CD4-positive, alpha-beta T cell treated with Interleukin-12 subunit alpha and Interleukin-12 subunit beta, for 1 hour (primary cell): ENCODE data around the gene RNF144B.
"Not testable (repeated sequence)": the region's sequence is repeated elsewhere in the genome, so short reads cannot be mapped to it uniquely, and the experiment has no call there.

Source experiments
- DNase-seq: peaks from one replicate; pipeline ENCODE4 v3.0.0-alpha.2; 2020

RNF144B gene

GRCh38 chr6:18451756-18452155, 64.6 kb downstream of the RNF144B start:
- no peak for DNase-seq

GRCh38 chr6:18454446-18454845, 67.3 kb downstream of the RNF144B start:
- no peak for DNase-seq

DNA sequence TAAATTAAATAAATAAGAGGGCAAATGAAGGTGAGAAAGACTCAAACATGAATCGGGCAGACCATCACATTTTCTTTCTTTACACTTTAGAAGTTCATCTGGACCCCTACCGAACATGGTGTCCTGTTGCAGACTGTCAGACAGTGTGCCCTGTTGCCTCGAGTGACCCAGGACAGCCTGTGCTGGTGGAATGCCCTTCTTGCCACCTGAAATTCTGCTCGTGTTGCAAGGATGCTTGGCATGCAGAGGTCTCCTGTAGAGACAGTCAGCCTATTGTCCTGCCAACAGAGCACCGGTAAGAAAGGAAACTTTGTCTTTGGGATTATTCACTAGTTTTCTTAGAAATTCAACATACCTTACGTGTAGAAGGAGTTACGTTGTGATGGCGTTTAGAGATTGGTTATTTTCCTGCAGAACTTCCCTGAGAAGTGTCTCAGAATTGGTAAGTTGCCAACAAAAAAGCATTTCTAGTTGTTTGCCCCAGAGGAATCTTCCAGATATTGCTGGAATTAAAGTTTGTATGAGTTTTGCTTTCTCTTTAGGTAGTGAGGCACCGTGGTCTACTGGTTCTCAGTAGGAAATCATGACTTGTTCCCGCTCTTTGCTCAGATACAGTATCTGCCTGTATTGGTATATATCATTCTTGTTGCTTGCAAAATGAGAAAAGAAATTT, 70.1 kb downstream of the RNF144B start:
- DNase-seq, result no peak

DNA sequence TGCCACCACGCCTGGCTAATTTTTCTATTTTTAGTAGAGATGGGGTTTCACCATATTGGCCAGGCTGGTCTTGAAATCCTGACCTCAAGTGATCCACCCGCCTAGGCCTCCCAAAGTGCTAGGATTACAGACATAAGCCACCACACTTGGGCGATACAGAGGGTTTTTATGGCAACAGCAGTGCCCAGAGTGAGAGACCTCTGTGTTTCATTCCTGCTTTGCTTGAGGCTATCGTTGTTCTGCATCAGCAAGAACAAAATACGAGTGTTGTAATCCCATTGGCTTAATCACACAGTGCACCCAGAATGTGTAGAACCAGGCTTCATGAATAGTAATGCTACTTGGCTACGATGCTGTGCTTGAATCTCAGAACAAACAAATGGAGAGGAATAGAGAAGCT, 70.9 kb downstream of the RNF144B start:
- not testable (repeated sequence) for DNase-seq

- no peak for DNase-seq
These were observed 76.3 kb downstream of the RNF144B start for GRCh38 chr6:18463429-18463828.

DNA sequence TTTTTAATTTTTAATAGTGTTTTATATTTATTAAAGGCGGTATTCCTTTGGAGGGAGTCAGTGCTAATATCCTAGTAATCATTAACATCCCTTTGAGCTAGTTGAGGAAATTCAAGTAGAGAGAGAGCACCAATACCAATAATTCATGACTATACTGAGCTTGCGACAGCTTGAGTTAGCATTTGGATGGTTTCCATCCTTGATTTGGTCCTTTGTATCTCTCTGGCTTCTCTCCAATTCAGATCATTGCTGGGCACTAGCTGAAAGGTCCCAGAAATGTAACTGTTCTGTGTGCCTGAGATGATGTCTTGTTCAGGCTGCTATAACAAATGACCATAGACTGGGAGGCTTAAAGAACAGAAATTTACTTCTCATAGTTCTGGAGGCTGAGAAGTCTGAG, 77.0 kb downstream of the RNF144B start:
- DNase-seq, result no peak

GRCh38 chr6:18465410-18466154, 78.4 kb downstream of the RNF144B start:
- DNase-seq, result no peak

- DNase-seq, result no peak
These were observed 80.8 kb downstream of the RNF144B start for GRCh38 chr6:18467741-18468502.

- DNase-seq, result no peak
These were observed 81.3 kb downstream of the RNF144B start for GRCh38 chr6:18468503-18468843.

GRCh38 chr6:18469536-18469935, 82.4 kb downstream of the RNF144B start:
- no peak for DNase-seq

- DNase-seq, result no peak
These were observed 84.2 kb downstream of the RNF144B start for GRCh38 chr6:18471232-18471964.

GRCh38 chr6:18472941-18473340, 85.8 kb downstream of the RNF144B start:
- DNase-seq, result no peak

DNA sequence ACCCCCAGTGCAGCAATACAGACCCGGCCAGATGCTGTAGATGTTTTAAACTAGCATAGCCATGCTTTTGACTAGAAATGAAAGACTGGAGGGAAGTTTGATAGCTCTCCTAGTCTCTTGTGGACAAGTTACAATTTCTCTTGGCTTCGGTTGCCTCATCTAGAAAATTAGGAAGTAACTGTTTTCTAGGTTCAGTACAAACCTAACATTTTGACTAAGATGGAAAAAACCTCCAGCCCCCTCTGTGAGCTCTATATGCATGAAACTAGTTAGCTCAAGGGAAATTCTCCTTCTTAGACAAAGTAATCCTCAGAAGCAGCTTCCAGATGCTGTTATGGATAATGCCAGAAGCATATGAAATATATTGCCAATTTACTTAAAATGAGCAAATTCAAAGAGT, 86.6 kb downstream of the RNF144B start:
- no peak for DNase-seq

- no peak for DNase-seq
These were observed 90.3 kb downstream of the RNF144B start for GRCh38 chr6:18477301-18477941.

- DNase-seq, result no peak
These were observed 91.5 kb downstream of the RNF144B start for GRCh38 chr6:18478610-18479009.

- DNase-seq, result no peak
These were observed 94.7 kb downstream of the RNF144B start for GRCh38 chr6:18481870-18482269.

DNA sequence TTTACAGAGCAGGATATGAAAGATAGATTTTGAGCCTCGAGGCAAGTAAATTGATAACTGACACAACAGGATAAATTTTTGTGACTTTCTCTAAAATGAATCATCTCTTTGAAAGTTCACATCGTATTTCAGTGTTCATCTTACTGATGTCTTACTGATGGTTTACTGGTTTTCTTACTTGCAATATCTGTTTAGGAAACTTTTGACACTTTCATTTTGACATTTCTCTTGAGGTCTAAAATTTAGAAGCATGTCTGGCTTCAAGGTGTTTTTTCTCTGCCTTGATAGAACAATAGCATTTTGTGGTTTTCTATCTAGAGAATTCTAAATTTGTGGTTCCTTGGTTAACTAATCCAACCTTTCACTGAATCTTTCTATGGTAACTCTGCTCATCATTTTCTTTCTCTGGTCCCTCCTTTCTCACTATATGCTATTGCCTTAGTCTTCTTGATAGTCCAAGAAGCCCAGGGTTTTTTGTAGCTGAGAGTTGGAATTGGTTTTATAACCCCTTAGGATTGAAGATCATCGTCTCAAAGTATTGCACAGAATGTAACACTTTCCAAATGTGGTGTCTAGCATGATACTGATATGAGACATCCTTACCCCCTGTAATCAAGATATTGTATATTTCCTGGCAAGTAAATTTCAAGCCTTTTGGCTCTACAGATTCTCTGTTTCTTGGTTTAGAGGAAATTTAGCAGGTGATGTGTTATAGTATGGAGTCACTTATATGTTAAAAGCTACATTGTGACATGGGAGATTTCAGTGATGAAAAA, 98.7 kb downstream of the RNF144B start:
- DNase-seq, result no peak

GRCh38 chr6:18488004-18488403, 100.9 kb downstream of the RNF144B start:
- no peak for DNase-seq

DNA sequence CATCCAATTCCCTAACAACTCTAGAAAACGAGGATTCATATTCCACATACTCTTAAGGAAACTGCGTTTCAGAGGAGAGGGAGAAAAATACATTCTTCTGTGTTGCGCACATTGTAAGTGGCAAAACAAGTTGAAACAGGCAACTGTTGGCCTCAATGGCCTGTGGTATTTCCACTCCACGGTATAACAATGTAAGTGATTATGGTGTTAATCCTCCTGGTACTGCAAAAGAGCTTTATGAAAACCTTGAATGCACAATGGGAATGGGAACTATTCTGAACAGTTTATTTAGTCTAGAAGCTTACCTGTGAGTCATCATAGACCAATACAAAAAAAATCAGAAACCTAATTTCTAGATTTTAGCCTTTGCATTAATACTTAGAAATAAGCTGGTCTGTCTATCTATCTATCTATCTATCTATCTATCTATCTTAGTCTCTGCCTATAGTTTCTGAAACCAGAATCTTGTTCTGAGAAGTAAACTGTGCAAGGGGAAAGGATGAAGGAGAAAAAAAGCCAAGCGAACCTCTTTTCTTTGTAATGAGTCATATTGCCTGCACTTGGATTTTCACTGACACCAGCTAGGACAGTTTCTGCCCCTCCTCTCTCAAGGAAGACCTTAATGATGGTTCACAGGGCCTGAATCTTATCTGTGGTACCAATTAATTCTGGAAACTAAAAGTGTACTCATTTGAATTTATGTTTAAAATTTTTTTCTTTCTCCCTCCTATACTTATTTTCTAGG, 101.5 kb downstream of the RNF144B start:
- DNase-seq, result no peak

- DNase-seq, result no peak
These were observed 102.2 kb downstream of the RNF144B start for GRCh38 chr6:18489335-18489734.
